ENCODE results near the gene SYT17.

SYT17 gene

GRCh38 chr16:19307587-19308241 lies 139.7 kb downstream of the SYT17 start:
- no peak for DNase-seq

- DNase-seq, result no peak
These were observed 140.4 kb downstream of the SYT17 start for GRCh38 chr16:19308392-19308791.

- DNase-seq, result no peak
These were observed 141.1 kb downstream of the SYT17 start for GRCh38 chr16:19309178-19309577.

GRCh38 chr16:19314718-19315425 lies 146.8 kb downstream of the SYT17 start:
- no peak for DNase-seq

GRCh38 chr16:19315889-19316433 lies 147.9 kb downstream of the SYT17 start:
- no peak for DNase-seq

GRCh38 chr16:19316846-19317245 lies 148.8 kb downstream of the SYT17 start:
- DNase-seq, result no peak
